CD4-positive, CD25-positive, alpha-beta regulatory T cell (primary cell): ENCODE measurements around the gene CNDP1. TPM values are rescaled to one million over a fixed set of nuclear protein-coding genes. Genes with fewer than 3 reads are reported as not detected.

Experiments used
- ATAC-seq, 2 donors: fragments of 150-1000 bp; cut with Tn5 transposase; one replicate each; pipeline ENCODE4 v1.10.0; 2021; ENCODE audit warnings: low read depth in 2 of 2, moderate number of reproducible peaks in 2 of 2, moderate library complexity in 1 of 2
- DNase-seq, 3 donors: peaks; one replicate each; pipeline versions ENCODE4 v3.0.0 to v3.0.0-alpha.2; 2012 to 2022; ENCODE audit warnings: mixed read lengths in 1 of 3
- H3K27ac ChIP-seq: one replicate; pipeline ENCODE4 v1.7.0; 2013; ENCODE audit warnings: mild to moderate bottlenecking, low read length; ENCODE audit not compliant: insufficient read depth, poor library complexity, severe bottlenecking
- H3K27me3 ChIP-seq: one replicate; pipeline ENCODE4 v1.7.0; 2013; ENCODE audit warnings: low read length; ENCODE audit not compliant: control insufficient read depth, insufficient read depth
- H3K36me3 ChIP-seq: one replicate; pipeline ENCODE4 v1.7.0; 2013; ENCODE audit warnings: mild to moderate bottlenecking, low read length, moderate library complexity; ENCODE audit not compliant: control insufficient read depth, insufficient read depth
- H3K4me1 ChIP-seq: 2 replicates; pipeline ENCODE4 v1.7.0; 2013; ENCODE audit warnings: mild to moderate bottlenecking, low read length; ENCODE audit not compliant: insufficient read depth, control insufficient read depth, poor library complexity, severe bottlenecking
- H3K4me3 ChIP-seq: one replicate; pipeline ENCODE4 v1.7.0; 2013; ENCODE audit warnings: low read depth, mild to moderate bottlenecking, low read length, moderate library complexity
- H3K9me3 ChIP-seq, 2 experiments: 1 replicate in 1 of 2; 2 replicates in 1 of 2; pipeline ENCODE4 v1.7.0; 2013; ENCODE audit warnings: low read length in 2 of 2, mild to moderate bottlenecking in 1 of 2, moderate library complexity in 1 of 2; ENCODE audit not compliant: control insufficient read depth in 2 of 2
- H3K27ac Mint-ChIP-seq, 3 donors: one replicate each; pipeline ENCODE4 v1.8.0; 2020 to 2022; ENCODE audit warnings: mild to moderate bottlenecking in 3 of 3, mixed read lengths in 3 of 3, moderate library complexity in 2 of 3
- H3K27me3 Mint-ChIP-seq: one replicate; pipeline ENCODE4 v1.8.0; 2022; ENCODE audit warnings: mild to moderate bottlenecking, mixed read lengths
- H3K36me3 Mint-ChIP-seq: one replicate; pipeline ENCODE4 v1.8.0; 2020; ENCODE audit warnings: mixed read lengths
- H3K4me1 Mint-ChIP-seq, 4 donors: one replicate each; pipeline ENCODE4 v1.8.0; 2020 to 2022; ENCODE audit warnings: mixed read lengths in 4 of 4, mild to moderate bottlenecking in 1 of 4
- H3K4me3 Mint-ChIP-seq, 4 donors: one replicate each; pipeline ENCODE4 v1.8.0; 2020 to 2022; ENCODE audit warnings: mild to moderate bottlenecking in 4 of 4, mixed read lengths in 4 of 4, moderate library complexity in 3 of 4
- H3K9me3 Mint-ChIP-seq, 7 donors: one replicate each; pipeline ENCODE4 v1.8.0; 2020 to 2022; ENCODE audit warnings: mixed read lengths in 7 of 7, mild to moderate bottlenecking in 3 of 7, moderate library complexity in 2 of 7
- polyA plus RNA-seq, 4 donors: library from polyadenylated mRNA; unstranded; fragments of 300-500 nt; fragmentation: Illumina TruSeq; gene quantifications; one replicate each; pipeline ENCODE4 v1.2.3, GENCODE V29; 2021
- total RNA-seq: library from RNA; stranded (reverse); gene quantifications from one replicate; pipeline ENCODE4 v1.2.3, GENCODE V29; 2022

The CNDP1 gene
- total and polyA plus RNA-seq, 5 donors from 2014 or later = 0.15 TPM; not detected in 4

- Histone ChIP-seq H3K27ac (peak overlapping the region; percentile 94), H3K9me3 (no peaks in the 10 kb centered on the region), H3K4me1 (peaks cover 36% of the 10 kb centered on the region), H3K27me3 (no peaks in the 10 kb centered on the region), H3K4me3 (no peak overlapping the region), H3K36me3 (no peaks in the 10 kb centered on the region)
- peaks cover 4% of the 10 kb centered on the region for H3K27me3 Mint-ChIP-seq
- H3K4me3 Mint-ChIP-seq = peak overlapping the region; percentile 56 to 80 (median 73)
- H3K9me3 Mint-ChIP-seq = peaks cover 0 to 1% (median 0%) of the 10 kb centered on the region in 7 donors
- DNase-seq = peak in 1 of 3 donors; percentile 27
- peak overlapping the region; percentile 24 to 98 (median 78) for H3K27ac Mint-ChIP-seq
- no peak for ATAC-seq
- H3K4me1 Mint-ChIP-seq = peaks cover 19 to 41% (median 26%) of the 10 kb centered on the region in 4 donors
- no peaks in the 10 kb centered on the region for H3K36me3 Mint-ChIP-seq
Observed at GRCh38 chr18:74494514-74494913, 39.8 kb upstream of the CNDP1 start.

- Histone ChIP-seq H3K4me1 (peaks cover 44% of the 10 kb centered on the region), H3K4me3 (peak within 1 kb of the TSS; percentile 83), H3K27me3 (no peaks in the 10 kb centered on the region), H3K36me3 (no peaks in the 10 kb centered on the region), H3K27ac (peak within 1 kb of the TSS; percentile 94), H3K9me3 (no peaks in the 10 kb centered on the region)
- ATAC-seq (peak; percentile 75 to 77), DNase-seq (peak; percentile 95 to 99 (median 98))
- H3K36me3 Mint-ChIP-seq = peaks cover 4% of the 10 kb centered on the region
- peak within 1 kb of the TSS; percentile 92 to 98 (median 96) for H3K4me3 Mint-ChIP-seq
- peak within 1 kb of the TSS; percentile 97 to 99 (median 98) for H3K27ac Mint-ChIP-seq
- peaks cover 0 to 1% (median 0%) of the 10 kb centered on the region in 7 donors for H3K9me3 Mint-ChIP-seq
- H3K4me1 Mint-ChIP-seq = peaks cover 25 to 53% (median 33%) of the 10 kb centered on the region in 4 donors
- H3K27me3 Mint-ChIP-seq = peaks cover 4% of the 10 kb centered on the region
Observed at GRCh38 chr18:74495581-74496507, 38.5 kb upstream of the CNDP1 start, which contains the start of gene CNDP2. Gene CNDP2, plus strand, starts transcription at chr18:74496363. Its CDS starts 3,611 bp downstream, at chr18:74499974.

- peak in 1 of 2 donors; percentile 3 for ATAC-seq
- H3K4me1 ChIP-seq = peaks cover 44% of the 10 kb centered on the region
- peak in 1 of 3 donors; percentile 52 for DNase-seq
Observed at GRCh38 chr18:74496508-74497323, 37.6 kb upstream of the CNDP1 start.

GRCh38 chr18:74497324-74497676, 37.0 kb upstream of the CNDP1 start:
- peaks cover 16% of the 10 kb centered on the region for H3K36me3 Mint-ChIP-seq
- H3K27ac ChIP-seq = no peak overlapping the region
- peak overlapping the region; percentile 76 to 94 (median 87) for H3K27ac Mint-ChIP-seq
- DNase-seq (peak in 1 of 3 donors; percentile 59), ATAC-seq (no peak)
- H3K4me1 Mint-ChIP-seq = peaks cover 25 to 64% (median 41%) of the 10 kb centered on the region in 4 donors
- H3K9me3 Mint-ChIP-seq = no peaks in the 10 kb centered on the region
- peak overlapping the region; percentile 62 for H3K4me3 ChIP-seq
- H3K4me3 Mint-ChIP-seq = peak overlapping the region; percentile 73 to 97 (median 93)
- peaks cover 44% of the 10 kb centered on the region for H3K4me1 ChIP-seq
- H3K36me3 ChIP-seq = peaks cover 13% of the 10 kb centered on the region
- no peaks in the 10 kb centered on the region for H3K9me3 ChIP-seq
- no peaks in the 10 kb centered on the region for H3K27me3 ChIP-seq
- H3K27me3 Mint-ChIP-seq = peaks cover 4% of the 10 kb centered on the region

More at GRCh38 chr18:74496508-74497323, 37.6 kb upstream of the CNDP1 start:
- peak overlapping the region; percentile 62 for H3K4me3 ChIP-seq
- Mint-ChIP-seq H3K4me1 (peaks cover 25 to 60% (median 38%) of the 10 kb centered on the region in 4 donors), H3K4me3 (peak overlapping the region; percentile 81 to 97 (median 93)), H3K9me3 (peaks cover 0 to 1% (median 0%) of the 10 kb centered on the region in 7 donors), H3K36me3 (peaks cover 11% of the 10 kb centered on the region), H3K27ac (peak overlapping the region; percentile 97 to 99 (median 98)), H3K27me3 (peaks cover 4% of the 10 kb centered on the region)
- H3K9me3 ChIP-seq = no peaks in the 10 kb centered on the region
- H3K27me3 ChIP-seq = no peaks in the 10 kb centered on the region
- H3K36me3 ChIP-seq = peaks cover 8% of the 10 kb centered on the region
- peak overlapping the region; percentile 94 for H3K27ac ChIP-seq

GRCh38 chr18:74497778-74498177, 36.5 kb upstream of the CNDP1 start:
- Histone ChIP-seq H3K27me3 (no peaks in the 10 kb centered on the region), H3K27ac (no peak overlapping the region), H3K9me3 (no peaks in the 10 kb centered on the region), H3K36me3 (peaks cover 18% of the 10 kb centered on the region), H3K4me3 (peak overlapping the region; percentile 99), H3K4me1 (peaks cover 44% of the 10 kb centered on the region)
- peaks cover 4% of the 10 kb centered on the region for H3K27me3 Mint-ChIP-seq
- H3K36me3 Mint-ChIP-seq = peaks cover 21% of the 10 kb centered on the region
- DNase-seq = no peak
- H3K4me3 Mint-ChIP-seq = peak overlapping the region; percentile 73 to 97 (median 93)
- H3K4me1 Mint-ChIP-seq = peaks cover 29 to 65% (median 45%) of the 10 kb centered on the region in 4 donors
- no peak for ATAC-seq
- no peaks in the 10 kb centered on the region for H3K9me3 Mint-ChIP-seq
- H3K27ac Mint-ChIP-seq = peak overlapping the region; percentile 74 to 94 (median 87)

- H3K4me1 Mint-ChIP-seq = peaks cover 28 to 68% (median 49%) of the 10 kb centered on the region in 4 donors
- H3K9me3 Mint-ChIP-seq = no peaks in the 10 kb centered on the region
- peak; percentile 62 to 88 (median 79) for DNase-seq
- peaks cover 27% of the 10 kb centered on the region for H3K36me3 Mint-ChIP-seq
- Histone ChIP-seq H3K9me3 (no peaks in the 10 kb centered on the region), H3K27me3 (no peaks in the 10 kb centered on the region), H3K27ac (peak overlapping the region; percentile 94), H3K36me3 (peaks cover 26% of the 10 kb centered on the region), H3K4me3 (peak overlapping the region; percentile 99), H3K4me1 (peaks cover 44% of the 10 kb centered on the region)
- peaks cover 4% of the 10 kb centered on the region for H3K27me3 Mint-ChIP-seq
- H3K4me3 Mint-ChIP-seq = peak overlapping the region; percentile 87 to 94 (median 90)
- peak; percentile 46 to 51 for ATAC-seq
- H3K27ac Mint-ChIP-seq = peak overlapping the region; percentile 94 to 99 (median 95)
Observed at GRCh38 chr18:74498712-74499627, 35.3 kb upstream of the CNDP1 start.
